Spleen (tissue), 7 donors: ENCODE data around the gene GSE1.

ENCODE experiments used
- POLR2A ChIP-seq, 3 donors: fragments of 450-650 bp; IDR thresholded peaks; one replicate each; pipeline ENCODE4 v1.5.1; 2017; ENCODE audit warnings: antibody characterized with exemption in 3 of 3, mild to moderate bottlenecking in 1 of 3
- POLR2AphosphoS5 ChIP-seq, 3 donors: sonication (generic); formaldehyde crosslinking; IDR thresholded peaks; one replicate each; pipeline ENCODE4 v1.5.1; 2017; ENCODE audit warnings: antibody characterized with exemption in 3 of 3
- TF ChIP-seq, protein P1 (sequence below), 11 experiments: fragments of 200-600 bp in 7 of 11; fragments of 450-650 bp in 4 of 11; sonication (generic) in 4 of 11; IDR thresholded peaks in 8 of 11; conservative IDR thresholded peaks in 3 of 11; 1 replicate in 7 of 11; 2 replicates in 4 of 11; pipeline versions ENCODE4 v1.4.0 to v1.8.0; 2016 to 2021; ENCODE audit warnings: antibody characterized with exemption in 11 of 11, inconsistent platforms in 4 of 11, mild to moderate bottlenecking in 1 of 11
- donor health status: DM: no; HTN: no; CAD: no; lungs with moderate emphysema.
- donor health status: DM: no; HTN: no; CAD: no.
- donor health status: DM: no; HTN: no; CAD: no.

- TF ChIP-seq, protein P1, sequence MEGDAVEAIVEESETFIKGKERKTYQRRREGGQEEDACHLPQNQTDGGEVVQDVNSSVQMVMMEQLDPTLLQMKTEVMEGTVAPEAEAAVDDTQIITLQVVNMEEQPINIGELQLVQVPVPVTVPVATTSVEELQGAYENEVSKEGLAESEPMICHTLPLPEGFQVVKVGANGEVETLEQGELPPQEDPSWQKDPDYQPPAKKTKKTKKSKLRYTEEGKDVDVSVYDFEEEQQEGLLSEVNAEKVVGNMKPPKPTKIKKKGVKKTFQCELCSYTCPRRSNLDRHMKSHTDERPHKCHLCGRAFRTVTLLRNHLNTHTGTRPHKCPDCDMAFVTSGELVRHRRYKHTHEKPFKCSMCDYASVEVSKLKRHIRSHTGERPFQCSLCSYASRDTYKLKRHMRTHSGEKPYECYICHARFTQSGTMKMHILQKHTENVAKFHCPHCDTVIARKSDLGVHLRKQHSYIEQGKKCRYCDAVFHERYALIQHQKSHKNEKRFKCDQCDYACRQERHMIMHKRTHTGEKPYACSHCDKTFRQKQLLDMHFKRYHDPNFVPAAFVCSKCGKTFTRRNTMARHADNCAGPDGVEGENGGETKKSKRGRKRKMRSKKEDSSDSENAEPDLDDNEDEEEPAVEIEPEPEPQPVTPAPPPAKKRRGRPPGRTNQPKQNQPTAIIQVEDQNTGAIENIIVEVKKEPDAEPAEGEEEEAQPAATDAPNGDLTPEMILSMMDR (IDR thresholded peaks at IDR 0.05 in 8 of 11, conservative IDR thresholded peaks at IDR 0.05 in 3 of 11), result no peak
- no peak for TF ChIP-seq POLR2A (IDR thresholded peaks at IDR 0.05)
- no peak for TF ChIP-seq POLR2AphosphoS5 (IDR thresholded peaks at IDR 0.05)
Measured at GRCh38 chr16:85641305-85641704, 28.2 kb downstream of the GSE1 start.
